Adipocyte (in vitro differentiated cells): ENCODE results near the gene CCDC51.

ENCODE experiments used
- DNase-seq: peaks from one replicate; pipeline ENCODE4 v3.0.0-alpha.2; 2015; ENCODE audit warnings: low read depth
- H3K27me3 ChIP-seq: replicated peaks from 2 replicates; pipeline ENCODE4 v1.7.0; 2013; ENCODE audit warnings: mild to moderate bottlenecking, low read length, moderate library complexity; ENCODE audit not compliant: control insufficient read depth, insufficient read depth
- H3K36me3 ChIP-seq: 2 replicates; pipeline ENCODE4 v1.7.0; 2013; ENCODE audit warnings: low read length, mild to moderate bottlenecking, moderate library complexity; ENCODE audit not compliant: control insufficient read depth, insufficient read depth, severe bottlenecking
- H3K4me1 ChIP-seq: 2 replicates; pipeline ENCODE4 v1.7.0; 2013; ENCODE audit warnings: mild to moderate bottlenecking, low read length, moderate library complexity; ENCODE audit not compliant: control insufficient read depth, insufficient read depth
- H3K4me3 ChIP-seq: 2 replicates; pipeline ENCODE4 v1.7.0; 2013; ENCODE audit warnings: mild to moderate bottlenecking, low read length, moderate library complexity
- H3K9ac ChIP-seq: 2 replicates; pipeline ENCODE4 v1.7.0; 2013; ENCODE audit warnings: mild to moderate bottlenecking, low read length, moderate library complexity
- H3K9me3 ChIP-seq: 2 replicates; pipeline ENCODE4 v1.7.0; 2013; ENCODE audit warnings: mild to moderate bottlenecking, low read length, moderate library complexity; ENCODE audit not compliant: control insufficient read depth

The CCDC51 gene

GRCh38 chr3:48417529-48418108 is 22.3 kb downstream of the CCDC51 start:
- H3K9me3 ChIP-seq = no peaks in the 10 kb centered on the region
- H3K4me3 ChIP-seq = no peak overlapping the region
- H3K27me3 ChIP-seq = no peaks in the 10 kb centered on the region
- H3K9ac ChIP-seq = no peak overlapping the region
- DNase-seq = no peak
- H3K36me3 ChIP-seq = peaks cover 70% of the 10 kb centered on the region
- no peaks in the 10 kb centered on the region for H3K4me1 ChIP-seq

GRCh38 chr3:48416546-48416945 is 23.4 kb downstream of the CCDC51 start:
- Histone ChIP-seq H3K27me3 (no peaks in the 10 kb centered on the region), H3K4me3 (no peak overlapping the region), H3K36me3 (peaks cover 81% of the 10 kb centered on the region), H3K4me1 (no peaks in the 10 kb centered on the region), H3K9ac (no peak overlapping the region), H3K9me3 (no peaks in the 10 kb centered on the region)
- DNase-seq = no peak

GRCh38 chr3:48416091-48416505 is 23.8 kb downstream of the CCDC51 start:
- Histone ChIP-seq H3K27me3 (no peaks in the 10 kb centered on the region), H3K4me1 (no peaks in the 10 kb centered on the region), H3K36me3 (peaks cover 86% of the 10 kb centered on the region), H3K9ac (no peak overlapping the region), H3K9me3 (no peaks in the 10 kb centered on the region), H3K4me3 (no peak overlapping the region)
- no peak for DNase-seq

GRCh38 chr3:48415251-48415953 is 24.5 kb downstream of the CCDC51 start:
- no peak overlapping the region for H3K4me3 ChIP-seq
- H3K36me3 ChIP-seq = peaks cover 89% of the 10 kb centered on the region

GRCh38 chr3:48414376-48415250 is 25.3 kb downstream of the CCDC51 start:
- DNase-seq = no peak
- peaks cover 94% of the 10 kb centered on the region for H3K36me3 ChIP-seq
- H3K9me3 ChIP-seq = no peaks in the 10 kb centered on the region
- no peaks in the 10 kb centered on the region for H3K4me1 ChIP-seq
- H3K9ac ChIP-seq = no peak overlapping the region
- no peak overlapping the region for H3K4me3 ChIP-seq
- no peaks in the 10 kb centered on the region for H3K27me3 ChIP-seq

More at GRCh38 chr3:48415251-48415953, 24.5 kb downstream of the CCDC51 start:
- H3K9me3 ChIP-seq = no peaks in the 10 kb centered on the region
- H3K27me3 ChIP-seq = no peaks in the 10 kb centered on the region
- no peak for DNase-seq
- no peak overlapping the region for H3K9ac ChIP-seq
- no peaks in the 10 kb centered on the region for H3K4me1 ChIP-seq

- peaks cover 96% of the 10 kb centered on the region for H3K36me3 ChIP-seq
- no peak overlapping the region for H3K9ac ChIP-seq
- H3K9me3 ChIP-seq = no peaks in the 10 kb centered on the region
- no peak overlapping the region for H3K4me3 ChIP-seq
- DNase-seq = no peak
- H3K27me3 ChIP-seq = no peaks in the 10 kb centered on the region
- no peaks in the 10 kb centered on the region for H3K4me1 ChIP-seq
These were observed 26.3 kb downstream of the CCDC51 start for GRCh38 chr3:48413611-48414010.

GRCh38 chr3:48413086-48413485 is 26.8 kb downstream of the CCDC51 start:
- Histone ChIP-seq H3K4me1 (no peaks in the 10 kb centered on the region), H3K9me3 (no peaks in the 10 kb centered on the region), H3K4me3 (no peak overlapping the region), H3K36me3 (peaks cover 96% of the 10 kb centered on the region), H3K27me3 (no peaks in the 10 kb centered on the region), H3K9ac (no peak overlapping the region)
- DNase-seq = no peak

- Histone ChIP-seq H3K27me3 (no peaks in the 10 kb centered on the region), H3K9me3 (no peaks in the 10 kb centered on the region), H3K9ac (no peak overlapping the region), H3K4me3 (no peak overlapping the region), H3K36me3 (peaks cover 90% of the 10 kb centered on the region), H3K4me1 (no peaks in the 10 kb centered on the region)
- DNase-seq = no peak
These were observed 27.4 kb downstream of the CCDC51 start for GRCh38 chr3:48412375-48413001.

GRCh38 chr3:48411606-48412374 is 28.1 kb downstream of the CCDC51 start:
- Histone ChIP-seq H3K36me3 (peaks cover 88% of the 10 kb centered on the region), H3K4me3 (no peak overlapping the region), H3K9ac (no peak overlapping the region), H3K27me3 (no peaks in the 10 kb centered on the region), H3K9me3 (no peaks in the 10 kb centered on the region), H3K4me1 (no peaks in the 10 kb centered on the region)
- DNase-seq = no peak

GRCh38 chr3:48411041-48411588 is 28.8 kb downstream of the CCDC51 start:
- no peaks in the 10 kb centered on the region for H3K27me3 ChIP-seq
- DNase-seq = no peak
- H3K36me3 ChIP-seq = peaks cover 90% of the 10 kb centered on the region
- H3K4me3 ChIP-seq = no peak overlapping the region
- no peak overlapping the region for H3K9ac ChIP-seq
- H3K9me3 ChIP-seq = no peaks in the 10 kb centered on the region
- H3K4me1 ChIP-seq = no peaks in the 10 kb centered on the region
